ENCODE data around the gene FGD4.
A peak's percentile ranks its signal among the peaks of the same experiment; 100 is the strongest.

Gene FGD4

DNA sequence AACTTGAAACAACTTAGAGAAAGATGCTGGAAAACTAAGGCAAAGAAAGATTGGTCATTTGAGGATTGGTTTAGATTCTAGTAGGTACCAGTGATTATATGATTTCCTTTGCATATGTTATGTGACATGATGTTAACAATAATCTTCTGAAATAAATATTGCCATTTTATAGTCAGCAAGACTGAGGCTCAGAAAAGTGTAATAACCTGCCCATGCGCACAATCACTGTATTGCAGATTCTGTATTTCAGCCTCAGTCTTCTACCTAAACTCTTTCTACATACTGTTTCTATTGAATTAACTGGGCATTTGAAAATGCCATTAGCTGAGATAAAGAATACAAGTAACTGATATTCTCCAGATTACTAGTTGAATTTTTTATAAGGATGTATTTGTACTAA lies 61.3 kb downstream of the FGD4 start:
- DNase-seq: no peak

DNA sequence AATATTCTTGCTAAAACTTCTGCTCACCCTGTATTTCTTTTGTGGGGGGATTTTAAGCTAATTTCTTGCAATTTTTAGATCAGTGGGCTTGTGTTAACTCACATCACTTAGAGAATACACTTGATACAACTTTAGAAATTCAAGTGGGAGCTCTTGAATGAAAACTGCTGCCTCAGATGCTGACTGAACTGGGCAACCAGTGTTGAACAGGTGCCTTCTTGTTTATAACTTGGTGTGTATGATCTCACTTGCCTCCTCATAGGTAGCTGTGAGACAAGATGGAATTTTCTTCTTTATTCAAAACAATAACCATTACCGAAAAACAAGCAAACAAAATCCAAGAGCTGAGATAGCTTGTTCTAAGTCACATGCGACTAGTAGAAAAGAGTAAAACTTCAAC lies 63.5 kb downstream of the FGD4 start:
- DNase-seq: no peak

- no peak for DNase-seq
These were observed 66.8 kb downstream of the FGD4 start for GRCh38 chr12:32466187-32466586.

- DNase-seq: no peak
These were observed 67.8 kb downstream of the FGD4 start for GRCh38 chr12:32466986-32467711.

DNA sequence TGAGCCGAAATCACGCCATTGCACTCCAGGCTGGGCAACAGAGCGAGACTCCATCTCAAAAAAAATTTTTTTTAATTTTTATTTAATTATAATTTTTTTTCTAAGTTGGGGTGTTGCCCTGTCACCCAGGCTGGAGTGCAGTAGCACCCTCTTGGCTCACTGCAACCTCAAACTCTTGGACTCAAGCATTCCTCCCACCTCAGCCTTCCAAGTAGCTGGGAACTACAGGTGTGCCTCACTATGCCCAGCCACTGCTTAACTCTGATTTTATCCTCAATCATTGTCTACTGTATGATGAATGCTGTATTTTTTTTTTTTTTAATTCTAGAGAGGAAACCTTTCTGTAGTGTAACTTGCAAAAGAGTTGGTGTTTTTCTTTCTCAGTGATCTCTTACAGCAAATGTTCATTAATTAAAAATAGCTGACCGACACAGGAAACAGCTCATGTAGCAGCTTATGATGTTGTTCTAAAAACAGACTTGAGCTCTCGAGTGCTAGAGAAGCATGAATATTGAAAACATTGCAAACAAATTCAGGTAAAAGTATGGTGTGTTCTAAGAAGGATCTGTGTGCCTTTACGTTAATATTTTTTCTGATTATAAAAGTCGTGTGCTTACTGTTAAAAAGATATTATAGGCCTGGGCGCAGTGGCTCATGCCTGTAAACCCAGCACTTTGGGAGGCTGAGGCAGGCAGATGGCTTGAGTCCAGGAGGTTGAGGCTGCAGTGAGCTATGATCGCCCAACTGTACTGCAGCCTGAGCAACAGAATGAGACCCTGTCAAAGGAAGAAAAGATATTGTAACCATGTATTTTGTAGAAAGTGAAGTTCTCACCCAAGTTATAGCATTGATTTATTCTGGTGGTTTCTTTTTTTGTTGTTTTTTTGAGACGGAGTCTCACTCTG lies 68.9 kb downstream of the FGD4 start:
- DNase-seq: no peak

- DNase-seq: no peak
These were observed 71.6 kb downstream of the FGD4 start for GRCh38 chr12:32470936-32471470.

DNA sequence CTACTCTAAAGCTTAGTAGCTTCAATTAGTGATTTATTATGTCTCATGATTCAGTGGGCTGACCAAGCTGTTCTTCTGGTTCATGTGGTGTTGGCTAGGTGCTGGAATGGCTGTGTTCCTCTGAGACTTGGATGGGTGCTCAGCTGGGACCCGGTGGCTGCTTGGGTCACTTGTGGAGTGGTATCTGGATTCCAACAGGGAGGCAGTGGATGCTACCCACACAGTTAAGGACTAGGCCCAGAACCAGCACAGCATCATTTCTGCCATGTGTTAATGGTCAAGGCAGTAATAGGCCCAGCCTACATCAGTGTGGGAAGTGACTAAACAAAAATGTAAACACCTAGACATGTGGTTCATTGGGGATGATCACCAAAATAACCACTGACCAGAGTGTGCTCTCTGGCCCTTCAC lies 72.2 kb downstream of the FGD4 start:
- no peak for DNase-seq

- no peak for DNase-seq
These were observed 76.4 kb downstream of the FGD4 start for GRCh38 chr12:32475724-32476123.

- no peak for DNase-seq
These were observed 77.1 kb downstream of the FGD4 start for GRCh38 chr12:32476446-32476845.

GRCh38 chr12:32477714-32478113 lies 78.4 kb downstream of the FGD4 start:
- DNase-seq: peak in 1 of 2 experiments; percentile 23

GRCh38 chr12:32478166-32478565 lies 78.8 kb downstream of the FGD4 start:
- DNase-seq: no peak

GRCh38 chr12:32478858-32479725 lies 79.7 kb downstream of the FGD4 start:
- no peak for DNase-seq

DNA sequence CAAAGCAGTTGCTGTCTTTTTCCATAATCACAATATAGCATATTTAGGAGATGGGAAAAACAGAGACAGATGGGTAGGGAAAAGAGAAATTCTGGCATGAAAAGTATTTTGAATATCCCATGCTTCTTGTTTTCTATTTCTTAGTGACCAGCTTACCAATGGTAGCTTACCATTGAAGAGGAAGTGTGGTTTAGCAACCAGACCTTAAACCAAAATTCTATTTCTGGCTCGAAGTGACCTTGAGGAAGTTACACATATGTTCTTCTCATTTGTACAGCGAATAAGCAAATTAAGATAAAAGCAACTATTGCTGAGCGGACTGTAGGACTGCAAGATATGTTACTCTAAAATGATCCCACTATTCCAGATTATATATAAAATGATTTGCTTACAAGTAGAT lies 82.9 kb downstream of the FGD4 start:
- no peak for DNase-seq

- no peak for DNase-seq
These were observed 84.1 kb downstream of the FGD4 start for GRCh38 chr12:32483499-32483898.

DNA sequence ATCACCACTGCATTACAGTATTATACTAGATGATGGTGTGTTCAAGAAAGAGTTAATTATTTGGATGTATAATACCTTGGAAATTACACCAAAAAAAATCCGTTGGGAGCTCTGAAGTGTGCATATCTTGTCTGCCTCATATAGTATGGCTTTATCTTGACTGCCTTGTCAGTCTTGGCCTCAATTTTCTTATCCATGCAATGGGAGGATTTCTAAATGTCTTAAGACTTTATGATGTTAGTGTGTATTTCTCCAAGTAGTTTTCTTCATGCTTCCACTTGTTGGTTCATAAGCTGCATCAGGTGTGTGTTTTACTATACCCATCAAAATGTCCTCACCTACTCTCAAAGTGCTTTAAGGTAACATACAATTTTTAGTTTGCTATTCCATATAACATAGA lies 84.6 kb downstream of the FGD4 start:
- no peak for DNase-seq

- no peak for DNase-seq
These were observed 86.8 kb downstream of the FGD4 start for GRCh38 chr12:32486158-32486557.

GRCh38 chr12:32488132-32488531 lies 88.8 kb downstream of the FGD4 start:
- DNase-seq: no peak

DNA sequence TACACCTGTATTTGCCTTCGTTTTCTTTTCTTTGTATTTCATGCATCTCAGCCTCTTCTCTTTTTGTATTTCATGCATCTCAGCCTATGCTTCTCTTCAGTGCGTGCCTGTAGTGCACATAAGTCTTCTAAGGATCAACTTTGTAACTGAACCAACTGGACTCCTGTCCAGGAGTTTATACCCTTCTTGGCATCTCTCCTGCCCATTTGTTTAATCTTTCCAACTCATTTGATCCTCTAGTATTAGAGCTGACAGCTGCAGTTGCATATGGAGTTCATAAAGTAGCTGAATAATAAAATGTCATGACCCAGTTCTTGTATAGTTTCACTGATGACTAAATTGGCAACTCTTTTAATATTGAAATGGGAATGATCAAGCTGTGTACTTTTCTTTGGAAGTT lies 89.7 kb downstream of the FGD4 start:
- no peak for DNase-seq

DNA sequence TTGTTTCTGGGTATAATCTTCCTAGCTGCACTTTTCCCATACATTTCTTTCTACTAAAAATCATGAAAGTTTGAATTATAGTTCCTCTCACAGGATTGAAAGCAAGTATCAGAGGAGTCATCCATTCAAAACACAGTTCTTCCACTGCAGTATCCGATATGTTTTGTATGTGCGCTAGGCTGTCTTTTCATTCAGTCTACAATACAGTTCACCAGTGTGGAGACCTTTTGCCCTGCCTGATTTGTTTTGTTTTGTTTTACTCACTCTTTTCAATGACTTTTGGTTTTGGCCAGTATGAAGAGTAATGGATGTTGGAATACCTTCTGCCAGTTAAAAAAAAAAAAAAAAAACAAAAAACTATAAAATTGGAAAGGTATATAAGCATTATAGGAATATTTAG lies 91.4 kb downstream of the FGD4 start:
- DNase-seq: no peak

DNA sequence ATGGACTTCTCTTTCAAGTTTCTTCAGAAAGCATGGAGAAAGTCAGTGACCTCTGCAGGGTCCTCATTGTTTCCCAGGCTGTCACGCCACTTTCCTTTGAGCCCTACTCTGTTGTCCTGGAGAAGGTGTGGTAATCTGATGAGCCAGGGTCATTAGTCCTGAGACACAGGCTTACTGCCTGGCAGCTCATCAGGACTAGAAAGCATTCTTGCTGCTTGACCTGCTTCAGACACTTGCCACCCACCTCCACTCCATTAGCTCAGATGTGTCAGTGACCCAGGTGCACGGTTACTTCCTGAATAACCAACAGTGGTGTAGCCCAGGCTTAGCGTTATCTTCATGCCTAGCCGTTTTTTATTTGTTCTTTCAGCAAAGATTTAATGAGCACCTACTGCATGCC lies 93.9 kb downstream of the FGD4 start:
- no peak for DNase-seq

GRCh38 chr12:32494656-32495055 lies 95.3 kb downstream of the FGD4 start:
- DNase-seq: no peak

GRCh38 chr12:32496946-32497345 lies 97.6 kb downstream of the FGD4 start:
- no peak for DNase-seq

GRCh38 chr12:32497864-32498263 lies 98.5 kb downstream of the FGD4 start:
- no peak for DNase-seq
